GM12878 (cell line): ENCODE measurements around the gene CDC42BPA. TPM values are rescaled to one million over a fixed set of nuclear protein-coding genes. Genes with fewer than 3 reads are reported as not detected.

ENCODE experiments used
- ATAC-seq: fragments of 200-7000 bp; cut with Tn5 transposase; 3 replicates; pipeline ENCODE4 v1.9.1; 2020; ENCODE audit warnings: mild to moderate bottlenecking, moderate library complexity
- BruUV-seq: library from RNA; stranded (reverse); fragments of 400-500 nt; replicated peaks from 2 replicates; lab custom pipeline; 2021; lab: Mats Ljungman, UMichigan
- CTCF ChIA-PET: fragments of 300-600 bp; sonication (Branson Sonifier 250); formaldehyde crosslinking; extraction: SDS; loops from one replicate; lab custom pipeline; 2021; ENCODE audit warnings: inconsistent platforms; lab: Yijun Ruan, JAX
- POLR2A ChIA-PET: fragments of 350-600 bp; formaldehyde crosslinking; extraction: SDS; loops from one replicate; lab custom pipeline; 2021; ENCODE audit warnings: inconsistent platforms; lab: Charles Lee
- RAD21 ChIA-PET: fragments of 300-600 bp; sonication (Branson Sonifier 250); formaldehyde crosslinking; loops from one replicate; lab custom pipeline; 2023; ENCODE audit warnings: antibody characterized with exemption; ENCODE audit not compliant: unreplicated experiment; lab: Charles Lee
- SMC1A ChIA-PET: fragments of 300-600 bp; sonication (Branson Sonifier 250); formaldehyde crosslinking; loops from one replicate; lab custom pipeline; 2023; ENCODE audit not compliant: unreplicated experiment, uncharacterized antibody; lab: Charles Lee
- DNase-seq: peaks from one replicate; pipeline ENCODE4 v3.0.0-alpha.2; 2011; ENCODE audit warnings: low read depth, low spot score
- FAIRE-seq: peaks from 3 replicates; lab custom pipeline; 2011; peaks lifted over from hg19 to GRCh38; lab: Jason Lieb, UNC
- H2AFZ ChIP-seq: 2 replicates; pipeline ENCODE4 v1.6.0; 2011; ENCODE audit warnings: low read depth, low read length, control low read depth; ENCODE audit not compliant: control insufficient read depth
- H3K27ac ChIP-seq: 2 replicates; pipeline ENCODE4 v1.5.1; 2011; ENCODE audit warnings: control low read depth; ENCODE audit not compliant: control insufficient read depth, insufficient read depth
- H3K27me3 ChIP-seq, 2 experiments: replicated peaks in 1 of 2; 2 replicates each; pipeline versions ENCODE4 v1.6.0 to v1.6.1; 2011; ENCODE audit warnings: low read length in 1 of 2; ENCODE audit not compliant: control insufficient read depth in 2 of 2, insufficient read depth in 2 of 2
- H3K36me3 ChIP-seq, 2 experiments: 2 replicates each; pipeline ENCODE4 v1.5.1; 2011; ENCODE audit warnings: low read length in 1 of 2; ENCODE audit not compliant: control insufficient read depth in 2 of 2, insufficient read depth in 2 of 2
- H3K4me1 ChIP-seq: 2 replicates; pipeline ENCODE4 v1.6.1; 2011; ENCODE audit warnings: mild to moderate bottlenecking, low read length, moderate library complexity, mixed read lengths; ENCODE audit not compliant: control insufficient read depth, insufficient read depth
- H3K4me2 ChIP-seq: 2 replicates; pipeline ENCODE4 v1.6.0; 2011; ENCODE audit warnings: control low read depth; ENCODE audit not compliant: control insufficient read depth, insufficient read depth
- H3K4me3 ChIP-seq: fragments of 200-600 bp; sonication (generic); 2 replicates; pipeline ENCODE4 v1.5.1; 2016
- H3K79me2 ChIP-seq: 2 replicates; pipeline ENCODE4 v1.6.0; 2011; ENCODE audit warnings: low read length; ENCODE audit not compliant: control insufficient read depth, insufficient read depth
- H3K9ac ChIP-seq: 2 replicates; pipeline ENCODE4 v1.8.0; 2011; ENCODE audit warnings: low read length, control low read depth, mixed read lengths; ENCODE audit not compliant: control insufficient read depth, insufficient read depth
- H3K9me3 ChIP-seq: replicated peaks from 3 replicates; pipeline ENCODE4 v1.5.1; 2011; ENCODE audit warnings: mild to moderate bottlenecking, low read length; ENCODE audit not compliant: control insufficient read depth, insufficient read depth
- H4K20me1 ChIP-seq: 2 replicates; pipeline ENCODE4 v1.6.0; 2011; ENCODE audit not compliant: control insufficient read depth, insufficient read depth
- CBFB ChIP-seq: IDR thresholded peaks from 2 replicates; pipeline ENCODE4 v1.6.1; 2016; ENCODE audit warnings: antibody characterized with exemption, low read depth
- E2F4 ChIP-seq: IDR thresholded peaks from 2 replicates; pipeline ENCODE4 v1.6.1; 2012; ENCODE audit warnings: low read depth, low read length, improper control_type of control experiment
- IKZF2 ChIP-seq, 2 experiments: fragments of 450-650 bp; IDR thresholded peaks; 2 replicates each; pipeline ENCODE4 v1.6.1; 2017; ENCODE audit warnings: mild to moderate bottlenecking in 2 of 2, moderate library complexity in 2 of 2
- KLF5 ChIP-seq: fragments of 450-650 bp; IDR thresholded peaks from 2 replicates; pipeline ENCODE4 v1.6.1; 2014; ENCODE audit warnings: mild to moderate bottlenecking; ENCODE audit not compliant: partially characterized antibody
- NFXL1 ChIP-seq: fragments of 450-650 bp; IDR thresholded peaks from 2 replicates; pipeline ENCODE4 v1.6.1; 2017; ENCODE audit warnings: antibody characterized with exemption, mild to moderate bottlenecking, borderline replicate concordance
- NR2C1 ChIP-seq: fragments of 450-650 bp; IDR thresholded peaks from 2 replicates; pipeline ENCODE4 v1.6.1; 2017; ENCODE audit warnings: antibody characterized with exemption, mild to moderate bottlenecking, moderate library complexity
- PAX8 ChIP-seq: fragments of 450-650 bp; IDR thresholded peaks from 2 replicates; pipeline ENCODE4 v1.6.1; 2017; ENCODE audit warnings: mild to moderate bottlenecking, moderate library complexity
- POLR2AphosphoS5 ChIP-seq: IDR thresholded peaks from 2 replicates; pipeline ENCODE4 v1.6.1; 2011; ENCODE audit warnings: mild to moderate bottlenecking, low read length, inconsistent platforms
- ZNF384 ChIP-seq: IDR thresholded peaks from 2 replicates; pipeline ENCODE4 v1.6.1; 2012; ENCODE audit warnings: low read depth, mild to moderate bottlenecking, low read length, improper control_type of control experiment, borderline replicate concordance
- ZZZ3 ChIP-seq: IDR thresholded peaks from 2 replicates; pipeline ENCODE4 v1.6.1; 2011; ENCODE audit warnings: low read depth; ENCODE audit not compliant: control insufficient read depth, insufficient read length
- whole genome bisulfite sequencing: methylation state at CpG from one replicate; pipeline ENCODE4 v1.1.6; 2016; ENCODE audit warnings: low lambda C conversion rate; ENCODE audit not compliant: insufficient replicate concordance, insufficient coverage; ENCODE audit errors: missing lambda C conversion rate; 5-methylcytosine and 5-hydroxymethylcytosine counted together
- in situ Hi-C: fragments of 300-500 bp; cut with MboI; formaldehyde crosslinking; loops from 9 replicates; pipeline ENCODE4 v1.14.3; 2018; ENCODE audit warnings: mixed read lengths
- intact Hi-C: fragments of 100-400 bp; cut with micrococcal nuclease; formaldehyde crosslinking; loops from one replicate; pipeline ENCODE4 v1.14.2; 2022; ENCODE audit not compliant: unreplicated experiment
- polyA plus RNA-seq, 11 experiments: library from polyadenylated mRNA; depleted of rRNA in 4 of 11; unstranded in 6 of 11; stranded (reverse) in 5 of 11; fragments of >200 nt; fragmentation: Nextera tagmentation in 4 of 11; fragmentation: Illumina TruSeq in 1 of 11; extraction: Ambion mirVana in 4 of 11; extraction: Trizol in 1 of 11; gene quantifications; 1 replicate in 1 of 11; 2 replicates in 10 of 11; pipeline versions ENCODE4 v1.2.1 to v1.2.3, GENCODE V29; 2011 to 2016; ENCODE audit warnings: inconsistent platforms in 2 of 11, missing spikeins in 2 of 11, low read depth in 1 of 11
- total RNA-seq, 4 experiments: library from RNA; depleted of rRNA in 3 of 4; stranded (reverse); fragments of >200 nt in 3 of 4; fragmentation: Illumina TruSeq in 1 of 4; extraction: Trizol in 1 of 4; gene quantifications; 2 replicates each; pipeline versions ENCODE4 v1.2.1 to v1.2.3, GENCODE V29; 2013 to 2021
- TF ChIP-seq, protein P1 (sequence below): fragments of 450-650 bp; conservative IDR thresholded peaks from 2 replicates; pipeline ENCODE4 v1.6.1; 2017; ENCODE audit warnings: mild to moderate bottlenecking, moderate library complexity

Gene CDC42BPA
- total and polyA plus RNA-seq, 10 of the 15 experiments (the other 5 are each of a cell fraction or from before 2014, with no cell fraction given) = 0.02 to 0.52 (median 0.10) TPM

DNA sequence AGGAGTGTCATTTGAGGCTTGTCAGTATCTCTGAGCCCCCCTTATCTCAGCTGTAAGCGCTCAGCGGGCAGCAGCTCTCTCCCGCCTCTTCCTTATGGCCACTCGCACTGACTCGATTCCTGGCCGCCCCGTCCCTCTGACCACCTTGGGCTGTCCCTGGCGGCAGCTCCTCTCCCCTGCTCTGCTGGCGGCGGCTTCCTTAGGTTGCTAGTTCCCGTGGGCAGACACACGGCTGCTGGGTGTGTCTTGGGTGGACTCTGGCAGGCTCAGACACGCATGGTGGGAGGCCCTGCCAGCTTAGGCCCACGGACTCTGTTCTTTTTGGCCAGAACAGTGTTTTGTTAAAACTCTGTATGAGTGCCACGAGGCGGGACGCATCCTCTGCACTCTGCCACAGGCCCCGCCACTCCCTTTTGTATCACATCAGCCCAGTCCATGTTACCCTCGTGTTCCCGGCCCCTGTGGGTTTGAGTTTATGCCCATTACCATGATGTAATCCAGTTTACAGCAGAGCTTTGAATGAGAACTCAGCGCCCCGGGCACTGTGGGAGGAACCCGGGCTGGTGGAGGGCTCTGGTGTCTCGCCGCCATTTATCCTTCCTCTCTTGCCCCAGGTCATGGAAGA lies 332.3 kb downstream of the CDC42BPA start (continued):
- TF ChIP-seq IKZF2 (IDR thresholded peaks at IDR 0.05) = no peak
- TF ChIP-seq, protein P1, sequence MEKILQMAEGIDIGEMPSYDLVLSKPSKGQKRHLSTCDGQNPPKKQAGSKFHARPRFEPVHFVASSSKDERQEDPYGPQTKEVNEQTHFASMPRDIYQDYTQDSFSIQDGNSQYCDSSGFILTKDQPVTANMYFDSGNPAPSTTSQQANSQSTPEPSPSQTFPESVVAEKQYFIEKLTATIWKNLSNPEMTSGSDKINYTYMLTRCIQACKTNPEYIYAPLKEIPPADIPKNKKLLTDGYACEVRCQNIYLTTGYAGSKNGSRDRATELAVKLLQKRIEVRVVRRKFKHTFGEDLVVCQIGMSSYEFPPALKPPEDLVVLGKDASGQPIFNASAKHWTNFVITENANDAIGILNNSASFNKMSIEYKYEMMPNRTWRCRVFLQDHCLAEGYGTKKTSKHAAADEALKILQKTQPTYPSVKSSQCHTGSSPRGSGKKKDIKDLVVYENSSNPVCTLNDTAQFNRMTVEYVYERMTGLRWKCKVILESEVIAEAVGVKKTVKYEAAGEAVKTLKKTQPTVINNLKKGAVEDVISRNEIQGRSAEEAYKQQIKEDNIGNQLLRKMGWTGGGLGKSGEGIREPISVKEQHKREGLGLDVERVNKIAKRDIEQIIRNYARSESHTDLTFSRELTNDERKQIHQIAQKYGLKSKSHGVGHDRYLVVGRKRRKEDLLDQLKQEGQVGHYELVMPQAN = no peak
- no peak for TF ChIP-seq CBFB
- no peak for TF ChIP-seq PAX8

DNA sequence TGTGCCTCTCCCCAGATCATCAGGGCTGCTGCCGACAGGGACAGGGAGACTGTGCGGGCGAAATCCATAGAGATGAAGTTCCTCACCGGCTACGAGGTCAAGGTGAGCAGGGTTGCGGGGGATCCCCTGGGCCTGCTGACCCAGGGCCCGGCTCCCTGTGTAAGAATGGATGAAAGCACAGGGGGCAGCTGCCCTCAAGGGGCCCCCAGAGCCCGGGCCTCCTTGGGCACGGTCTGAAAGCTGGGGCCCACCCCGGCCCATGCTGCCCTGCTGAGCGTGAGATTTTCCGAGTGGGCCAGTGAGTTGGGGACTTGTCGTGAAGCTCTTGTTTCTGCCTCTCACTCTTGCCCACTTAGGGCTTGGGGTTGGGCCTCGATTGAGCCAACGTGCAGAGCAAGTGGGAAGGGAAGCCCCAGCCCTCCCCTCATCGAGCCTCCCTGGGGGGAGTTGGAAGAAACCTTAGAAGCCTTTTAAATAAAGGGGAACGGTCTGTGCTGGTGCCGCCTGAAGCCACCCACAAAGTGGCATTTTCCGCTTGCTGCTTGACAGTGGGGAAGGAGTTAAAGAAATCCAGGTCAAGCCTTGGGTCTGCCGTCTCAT lies 333.0 kb downstream of the CDC42BPA start:
- Histone ChIP-seq H3K79me2 (no peaks in the 10 kb centered on the region), H2AFZ (no peak overlapping the region), H3K27ac (no peak overlapping the region), H4K20me1 (no peaks in the 10 kb centered on the region), H3K4me1 (peaks cover 6% of the 10 kb centered on the region; the same call in 1 of the 2 replicates), H3K4me3 (no peak overlapping the region), H3K27me3 (no peaks in the 10 kb centered on the region), H3K9ac (no peak overlapping the region), H3K9me3 (no peaks in the 10 kb centered on the region), H3K36me3 (peaks cover 2 to 3% of the 10 kb centered on the region in 2 experiments; a peak in 3 of 4 replicates), H3K4me2 (no peak overlapping the region)
- WGBS = 92% methylated on average over 20 of the region's 20 CpGs
- ATAC-seq (no peak), DNase-seq (no peak), FAIRE-seq (no peak)
- ChIA-PET CTCF (no interaction called here), POLR2A (interaction anchor here (0.5 kb wide), 1 partner anchor 46 kb away, joined by 4 read pairs; no protein-coding TSS in a partner anchor), SMC1A (no interaction called here), RAD21 (no interaction called here)
- TF ChIP-seq KLF5 = no peak
- TF ChIP-seq ZZZ3 = no peak
- TF ChIP-seq ZNF384 = no peak
- no peak for TF ChIP-seq NFXL1
- no peak for TF ChIP-seq NR2C1
- TF ChIP-seq E2F4 = no peak
- no peak for TF ChIP-seq POLR2AphosphoS5
- in situ Hi-C loops = no loop called here
- intact Hi-C loops = no loop called here
- BruUV-seq = no TSS peak
